AG20443 (cell line): ENCODE results near the gene HK3.

Experiments
- DNase-seq: peaks from one replicate; pipeline ENCODE4 v3.0.0; 2012; ENCODE audit warnings: low spot score, mixed read lengths

Gene HK3

GRCh38 chr5:176902102-176902814 is 3.1 kb upstream of the HK3 start:
- no peak for DNase-seq

GRCh38 chr5:176901260-176902101 is 2.3 kb upstream of the HK3 start:
- DNase-seq = no peak

DNA sequence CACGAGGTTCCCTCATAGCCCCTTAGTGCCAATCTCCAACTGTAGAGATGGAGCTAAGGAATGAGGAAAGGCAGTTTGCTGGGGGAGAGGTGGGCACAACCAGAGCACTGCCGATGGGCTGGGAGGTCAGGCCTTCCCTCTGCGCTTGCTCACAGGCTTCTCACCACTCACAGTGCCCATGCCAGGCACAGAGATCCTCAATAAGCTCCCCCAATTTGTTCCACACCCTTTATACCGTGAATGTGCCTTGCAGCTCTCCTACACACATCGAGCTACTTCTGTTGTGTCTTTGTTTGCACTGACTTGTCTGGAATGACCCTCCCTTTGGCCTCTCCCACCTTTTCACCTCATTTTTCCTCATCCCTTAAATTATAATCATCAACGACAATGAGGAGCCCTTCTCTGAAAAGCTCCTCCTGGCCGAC is 1.6 kb upstream of the HK3 start:
- no peak for DNase-seq

GRCh38 chr5:176899946-176900779 is 1.0 kb upstream of the HK3 start:
- no peak for DNase-seq

GRCh38 chr5:176897263-176897662 is 1.9 kb downstream of the HK3 start:
- no peak for DNase-seq

DNA sequence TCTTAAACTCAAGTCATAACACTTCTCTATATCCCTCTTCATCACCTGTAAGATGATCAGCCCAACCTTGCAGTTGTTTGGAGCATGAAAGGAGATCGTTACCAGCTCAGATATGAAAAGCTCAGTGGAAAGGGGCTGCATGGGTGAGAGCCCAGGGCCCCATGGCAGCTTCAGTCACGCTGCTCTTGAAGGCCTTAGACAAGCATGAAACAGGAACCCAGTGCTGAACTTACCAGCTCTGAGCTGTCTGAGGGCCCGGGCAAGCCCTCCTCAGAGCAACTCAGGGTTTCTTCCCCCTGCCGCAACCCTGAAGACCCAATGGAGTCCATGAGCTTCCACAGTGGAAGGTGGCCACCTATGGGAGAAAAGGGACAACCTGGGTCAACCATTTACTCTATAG is 3.3 kb downstream of the HK3 start:
- no peak for DNase-seq

DNA sequence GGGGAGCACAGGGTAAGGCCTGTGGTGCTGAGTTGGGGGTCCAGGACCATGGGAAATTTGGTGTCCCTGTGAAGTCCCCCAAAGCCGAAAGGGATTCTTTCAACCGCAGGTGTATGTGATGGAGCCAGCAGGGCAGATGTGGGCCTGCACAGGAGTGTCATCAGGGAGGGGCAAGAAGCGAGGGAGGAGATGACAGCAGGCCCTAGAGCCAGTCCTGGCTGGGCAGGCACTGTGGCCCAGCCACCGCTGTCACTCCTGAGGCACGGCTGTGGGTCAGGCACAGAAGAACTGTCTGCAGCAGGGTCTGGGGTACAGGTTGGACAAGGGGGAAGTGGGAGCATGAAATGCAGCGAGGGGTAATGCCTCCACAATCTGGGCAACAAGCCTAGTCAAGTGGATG is 4.8 kb downstream of the HK3 start:
- DNase-seq = no peak

DNA sequence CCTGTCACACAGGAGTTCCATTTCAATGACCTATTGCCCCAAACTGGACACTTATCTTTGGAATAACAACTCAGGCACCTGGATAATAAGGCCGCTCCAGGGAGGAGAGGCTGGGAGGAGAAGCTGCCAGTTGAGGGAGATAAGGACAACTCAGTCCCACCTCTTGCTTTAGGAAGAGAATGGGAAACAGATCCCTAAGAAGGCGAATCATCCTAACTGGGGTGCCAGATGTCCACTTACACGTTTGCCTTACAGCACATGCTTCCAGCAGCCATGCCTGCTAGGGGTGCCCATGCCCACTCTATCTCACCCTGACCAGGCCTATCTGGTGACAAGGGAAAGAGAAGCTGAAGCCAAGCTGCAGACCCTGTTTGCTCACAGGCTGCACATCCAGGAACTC is 6.5 kb downstream of the HK3 start:
- DNase-seq = no peak

- no peak for DNase-seq
Observed at GRCh38 chr5:176891331-176891958, 7.7 kb downstream of the HK3 start.

GRCh38 chr5:176890455-176891330 is 8.5 kb downstream of the HK3 start:
- DNase-seq = no peak

DNA sequence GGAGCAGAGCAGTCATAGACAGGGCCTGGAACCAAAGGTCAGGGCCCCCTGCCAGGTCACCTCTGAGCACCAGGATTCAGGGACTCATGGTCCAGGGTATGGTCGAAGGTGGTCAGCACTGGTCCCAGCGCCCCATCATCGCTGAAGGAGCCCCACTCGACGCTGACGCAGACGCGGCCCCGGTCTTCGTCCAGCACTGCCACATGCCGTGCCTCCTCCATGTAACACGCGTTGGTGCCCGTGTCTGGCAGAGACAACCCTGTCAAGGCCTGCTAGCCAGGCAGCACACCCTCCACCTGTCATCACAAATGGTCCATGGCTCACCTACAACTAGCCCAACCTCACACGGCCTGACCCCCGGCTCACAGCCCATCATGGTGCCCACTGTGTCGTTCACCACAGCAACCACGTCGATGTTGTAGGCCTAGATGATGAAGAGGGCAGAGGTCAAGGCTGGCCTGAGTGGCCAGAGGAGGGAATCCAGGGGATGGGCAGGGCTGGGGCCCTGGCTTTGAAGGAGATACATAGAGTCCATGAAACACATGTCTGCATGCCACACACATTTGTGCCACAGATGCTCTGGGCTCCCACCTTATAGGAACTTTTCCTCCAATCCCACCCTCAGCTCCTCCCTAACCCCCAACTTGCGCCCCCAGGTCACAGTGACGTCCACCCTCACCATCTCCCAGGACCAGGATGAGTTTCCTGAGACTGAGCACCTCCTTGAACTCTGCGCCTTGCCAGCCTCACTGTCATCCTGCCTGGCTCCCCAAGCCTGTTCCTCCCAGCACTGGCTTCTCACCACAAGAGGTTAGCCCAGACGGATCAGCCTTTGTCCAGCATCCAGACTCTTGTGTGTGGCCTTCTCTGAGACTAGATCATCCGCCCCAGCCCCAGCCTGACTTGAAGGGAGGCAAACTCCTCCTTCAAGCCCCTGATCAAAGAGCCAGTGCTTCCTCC is 9.5 kb downstream of the HK3 start:
- DNase-seq = no peak

- no peak for DNase-seq
Observed at GRCh38 chr5:176888865-176889165, 10.3 kb downstream of the HK3 start.

- no peak for DNase-seq
Observed at GRCh38 chr5:176888016-176888864, 10.9 kb downstream of the HK3 start.

- no peak for DNase-seq
Observed at GRCh38 chr5:176887252-176887849, 11.8 kb downstream of the HK3 start.

DNA sequence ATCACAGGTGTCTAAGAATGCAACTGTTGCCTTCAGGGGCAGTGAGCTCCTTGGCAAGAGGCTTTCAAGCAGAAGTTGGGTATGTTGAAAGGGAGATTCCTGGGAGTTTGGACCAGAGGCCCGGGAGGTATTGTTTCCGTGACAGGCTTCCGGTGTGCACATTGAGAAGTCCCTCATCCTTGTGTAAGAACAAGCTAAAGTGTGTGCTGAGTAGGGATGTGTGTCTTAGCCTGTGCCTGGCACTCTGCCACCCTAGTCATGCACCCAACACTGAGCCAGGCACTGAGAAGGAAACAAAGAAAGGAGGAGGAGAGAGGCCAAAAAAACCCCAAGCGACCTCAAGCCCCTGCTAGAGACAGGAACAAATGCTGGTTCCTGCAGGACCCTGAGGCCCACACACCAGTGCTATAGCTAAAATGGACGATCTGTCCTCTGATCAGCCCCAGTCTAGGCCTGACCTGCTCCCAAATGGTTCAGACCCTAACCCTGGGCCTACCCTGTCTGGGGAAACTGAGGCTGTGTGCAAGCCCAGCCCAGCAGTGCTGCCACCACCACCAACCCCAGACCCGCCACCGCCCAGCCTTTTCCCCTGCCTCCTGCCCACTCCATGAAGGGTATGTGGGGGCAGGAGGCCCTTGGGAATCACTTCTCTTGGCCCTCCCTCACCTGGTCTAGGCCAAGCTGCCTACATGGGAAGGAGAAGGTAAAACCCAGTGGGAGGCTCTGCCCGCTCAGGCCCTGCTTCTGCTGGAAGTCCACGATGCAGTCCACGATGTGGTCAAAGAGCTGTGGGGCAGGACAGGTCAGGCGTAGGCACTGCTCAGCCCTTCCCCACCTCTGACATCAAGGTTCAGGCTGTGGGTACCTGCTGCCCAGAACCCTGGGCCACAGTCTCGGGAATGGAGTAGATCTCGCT is 12.6 kb downstream of the HK3 start:
- no peak for DNase-seq

DNA sequence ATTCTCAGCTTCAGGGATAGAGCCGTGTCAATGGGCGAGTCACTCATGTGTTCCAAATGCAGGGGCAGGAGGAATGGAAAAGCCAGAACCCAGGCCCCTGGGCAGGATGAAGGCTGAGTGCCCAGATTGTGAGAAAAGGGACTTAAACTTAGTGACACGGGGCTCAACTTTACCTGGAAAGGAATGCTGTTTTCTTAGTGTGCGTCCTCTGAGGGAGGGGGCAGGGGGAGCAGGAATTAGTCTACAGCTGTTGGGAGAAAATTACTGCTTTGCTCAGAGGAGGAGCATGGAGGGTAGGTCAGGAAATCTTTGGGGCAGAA is 14.6 kb downstream of the HK3 start:
- DNase-seq = no peak

GRCh38 chr5:176883700-176884570 is 15.2 kb downstream of the HK3 start:
- no peak for DNase-seq
